HG02759 (cell line): ENCODE measurements around the gene TXNDC5.

Experiments used
- ATAC-seq: cut with Tn5 transposase; IDR thresholded peaks from one replicate; pipeline ENCODE4 v1.9.1; 2021; ENCODE audit warnings: mild to moderate bottlenecking, moderate library complexity; ENCODE audit not compliant: unreplicated experiment

TXNDC5 gene

DNA sequence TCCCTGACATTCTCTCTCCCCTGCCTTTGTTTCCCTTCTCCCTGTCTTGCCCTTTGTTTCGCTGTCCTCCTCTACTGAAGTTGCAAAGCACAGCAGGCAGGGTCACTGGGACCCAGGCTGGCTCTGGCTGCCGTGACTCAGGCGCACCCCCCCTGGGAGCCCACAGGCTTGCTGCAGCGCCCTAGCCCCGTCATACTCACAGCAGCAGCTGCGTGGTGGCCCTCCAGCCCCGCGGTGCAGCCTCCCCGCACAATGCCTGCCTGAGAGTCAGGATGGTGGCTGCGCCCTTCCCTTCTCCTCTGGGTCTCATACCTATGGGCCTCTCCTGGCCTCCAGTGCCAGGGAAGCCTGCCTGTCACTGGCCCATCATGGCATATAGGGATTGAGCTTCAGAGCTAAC is 41.7 kb downstream of the TXNDC5 start:
- no peak for ATAC-seq

DNA sequence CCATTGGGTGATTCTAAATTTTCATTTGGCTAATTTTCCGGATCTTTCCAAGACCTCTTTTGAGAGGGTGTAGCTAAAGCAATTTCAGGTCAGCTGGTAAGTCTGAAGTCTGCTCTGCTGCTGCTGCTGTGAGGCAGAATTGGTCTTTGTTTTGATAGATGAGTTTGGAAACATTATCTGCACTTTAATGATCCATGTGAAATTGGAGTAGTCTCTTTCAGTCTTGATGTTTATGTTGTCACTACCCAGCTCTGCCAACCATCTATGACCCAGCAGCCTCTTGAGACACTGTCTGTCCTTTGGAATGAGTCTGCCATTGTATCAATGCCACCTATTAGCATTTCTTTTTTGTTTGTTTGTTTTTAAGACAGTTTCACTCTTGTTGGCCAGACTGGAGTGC is 44.1 kb downstream of the TXNDC5 start:
- ATAC-seq = no peak

DNA sequence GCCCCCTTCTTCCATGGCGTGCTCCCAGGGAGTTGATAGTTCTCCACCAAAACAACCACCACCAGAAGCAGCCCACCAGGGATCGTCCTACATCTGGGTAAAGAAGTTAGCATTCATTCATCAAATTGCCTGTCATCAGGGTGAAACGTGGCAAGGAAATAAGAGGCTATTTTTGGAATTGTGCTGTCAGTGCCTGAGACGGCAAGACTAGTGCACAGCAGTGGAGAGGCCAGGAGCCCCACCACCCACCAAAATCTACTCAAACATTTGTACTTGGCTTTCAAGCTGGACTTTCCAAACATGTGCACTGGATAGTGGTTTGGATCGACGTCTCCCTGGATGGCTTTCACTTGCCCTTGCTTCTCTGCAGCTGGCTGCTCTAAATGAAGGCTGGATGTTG is 44.8 kb downstream of the TXNDC5 start:
- ATAC-seq = no peak

DNA sequence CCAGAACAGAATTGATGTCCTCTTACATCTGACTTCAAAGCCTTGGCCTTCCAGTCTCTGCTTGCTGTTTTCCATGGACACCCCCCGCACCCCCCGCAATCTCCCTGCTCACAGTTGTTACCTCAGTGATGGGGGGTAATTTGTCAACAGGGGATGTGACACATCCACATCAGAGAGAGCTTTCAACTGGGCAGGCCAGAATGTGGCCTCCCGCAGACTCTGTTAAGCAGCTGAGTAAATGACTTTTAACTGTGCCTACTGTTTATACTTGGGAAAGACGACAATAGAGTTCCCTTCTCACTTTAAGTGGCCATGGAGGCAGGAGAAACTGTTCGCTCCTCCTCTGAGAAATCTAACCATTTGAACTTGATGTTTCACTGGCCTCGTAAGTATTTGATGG is 51.0 kb downstream of the TXNDC5 start:
- no peak for ATAC-seq

DNA sequence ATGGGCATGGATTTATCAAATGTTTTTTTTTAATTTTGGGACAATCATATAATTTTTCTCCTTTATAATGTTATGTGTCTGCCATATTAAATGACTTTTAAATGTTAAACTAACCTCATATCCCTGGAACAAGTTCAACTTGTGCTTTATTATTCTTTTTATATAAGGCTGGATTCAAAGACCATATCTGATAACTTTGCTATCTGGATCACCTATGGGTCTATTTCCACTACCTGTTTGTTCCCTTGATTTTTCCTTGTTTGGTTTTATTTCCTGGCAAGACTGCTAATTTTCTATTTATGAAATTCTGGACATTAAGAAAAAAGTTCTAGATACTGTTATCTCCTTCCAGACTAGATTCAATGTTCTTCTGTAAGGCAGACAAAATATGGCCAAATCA is 58.8 kb downstream of the TXNDC5 start:
- no peak for ATAC-seq

DNA sequence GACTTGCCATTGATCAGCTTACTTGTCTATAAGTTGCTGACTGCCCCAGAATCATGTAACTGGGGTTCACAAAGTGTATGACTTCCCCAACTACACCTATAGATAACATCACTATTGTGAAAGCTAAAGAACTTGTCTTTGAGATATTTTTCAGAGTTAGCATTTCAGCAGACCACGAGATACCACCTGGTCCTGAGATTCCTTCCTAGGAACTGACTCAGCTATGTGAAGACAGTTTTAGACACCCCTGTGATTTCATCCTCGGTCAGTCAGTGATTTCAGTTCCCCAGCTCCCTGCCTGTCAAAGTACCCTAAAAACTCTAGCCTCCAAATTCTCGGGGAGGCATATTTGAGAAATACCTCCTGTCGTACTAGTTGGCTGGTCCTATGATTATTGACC is 62.4 kb downstream of the TXNDC5 start:
- ATAC-seq = no peak

DNA sequence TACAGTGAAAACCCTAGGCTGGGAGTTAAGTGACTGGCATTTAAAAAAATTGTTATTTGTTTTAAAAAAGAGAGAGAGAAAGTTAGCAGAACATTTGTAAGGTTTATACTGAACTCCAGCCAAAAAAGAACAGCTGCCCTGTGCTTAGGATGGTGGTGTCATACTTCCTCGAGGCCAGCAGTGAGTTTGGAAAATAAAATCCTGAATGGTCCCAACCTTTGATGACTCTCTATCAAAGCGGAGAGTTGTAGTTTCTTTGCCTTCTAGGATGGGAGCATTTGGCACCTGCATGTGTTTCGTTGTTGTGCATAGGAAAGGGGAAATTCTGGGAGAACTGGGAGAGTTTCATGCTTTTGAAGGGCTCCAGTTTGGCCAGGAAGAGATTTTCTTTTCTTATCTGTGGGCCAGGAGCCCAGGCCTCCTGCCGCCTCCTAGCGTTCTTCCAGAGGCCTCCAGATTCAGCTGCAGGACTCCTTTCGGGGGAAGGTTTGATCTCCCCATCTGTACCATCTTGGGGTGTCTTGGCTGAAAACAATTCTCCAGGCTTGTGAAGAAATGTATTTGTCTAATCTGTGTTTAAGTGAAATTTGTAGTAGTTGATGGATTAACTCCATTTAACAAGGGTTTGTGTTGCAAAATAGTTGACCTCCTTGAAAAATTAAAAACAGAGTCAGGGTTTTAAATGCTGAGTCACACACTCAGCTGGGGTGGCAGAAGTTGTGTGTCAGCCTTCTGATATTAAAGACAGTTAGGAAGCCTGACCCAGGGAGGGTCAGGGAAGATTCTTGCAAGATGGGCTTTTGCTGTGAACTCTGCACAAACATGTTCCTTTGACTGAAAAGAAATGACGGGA is 63.4 kb downstream of the TXNDC5 start:
- ATAC-seq = no peak

DNA sequence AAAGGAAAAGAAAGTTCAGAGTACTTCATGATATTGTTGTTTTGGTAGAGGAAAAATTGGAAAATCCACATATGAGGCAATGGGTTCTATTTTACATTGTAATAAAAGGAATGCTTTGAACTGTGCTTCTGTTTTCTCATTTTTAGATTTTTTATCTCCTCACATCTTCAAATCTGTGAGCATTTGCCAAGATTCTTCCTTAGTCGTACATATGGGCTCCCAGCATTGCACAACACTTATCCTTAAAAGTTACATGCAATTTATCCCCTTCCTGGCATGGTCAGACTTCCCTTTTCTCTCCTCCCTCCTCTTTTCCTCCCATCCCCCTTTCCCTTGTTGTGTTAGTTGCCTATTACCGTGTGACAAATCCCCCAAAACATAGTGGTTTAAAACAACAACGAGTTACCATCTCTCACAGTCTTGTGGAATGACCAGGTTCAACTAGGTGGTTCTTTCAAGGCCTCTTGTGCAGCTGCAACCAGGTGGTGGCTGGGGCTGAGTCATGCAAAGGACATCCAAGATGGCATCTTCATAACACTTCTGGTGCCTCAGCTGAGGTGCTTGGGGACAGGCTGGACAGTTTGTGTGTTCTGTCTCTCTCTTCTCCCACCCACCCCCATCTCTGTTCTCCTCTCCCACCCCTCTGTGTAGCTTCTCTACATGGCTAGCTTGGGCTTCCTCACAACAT is 68.7 kb downstream of the TXNDC5 start:
- no peak for ATAC-seq

DNA sequence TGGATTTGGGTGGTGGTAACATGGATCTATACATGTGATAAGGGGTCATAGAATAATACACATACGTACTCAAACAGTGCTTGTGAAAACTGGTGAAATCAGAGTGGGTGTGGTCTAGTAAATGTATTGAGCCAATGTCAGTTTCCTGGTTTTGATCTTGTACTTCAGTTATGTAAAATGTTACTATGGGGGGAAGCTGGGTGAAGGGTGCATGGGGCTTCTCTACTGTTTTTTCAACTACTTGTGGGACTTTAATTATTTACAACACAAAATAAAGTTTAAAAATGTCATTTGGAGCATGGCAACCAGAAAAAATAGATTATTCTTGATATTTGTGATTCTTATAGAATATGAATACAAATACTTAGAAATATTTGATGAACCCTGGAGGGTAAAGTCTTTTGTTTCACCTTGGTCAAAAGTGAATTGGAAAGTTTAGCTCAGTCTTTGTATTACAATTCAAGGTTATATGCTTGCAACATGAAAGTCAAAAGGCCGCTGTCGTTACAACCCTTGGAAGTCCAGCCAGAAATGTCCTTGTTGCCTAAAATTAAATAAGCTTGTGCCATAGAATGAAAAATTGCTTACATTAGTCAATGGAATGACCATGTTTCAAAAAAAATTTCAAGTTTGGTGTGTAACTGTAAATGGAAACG is 74.1 kb downstream of the TXNDC5 start:
- no peak for ATAC-seq

DNA sequence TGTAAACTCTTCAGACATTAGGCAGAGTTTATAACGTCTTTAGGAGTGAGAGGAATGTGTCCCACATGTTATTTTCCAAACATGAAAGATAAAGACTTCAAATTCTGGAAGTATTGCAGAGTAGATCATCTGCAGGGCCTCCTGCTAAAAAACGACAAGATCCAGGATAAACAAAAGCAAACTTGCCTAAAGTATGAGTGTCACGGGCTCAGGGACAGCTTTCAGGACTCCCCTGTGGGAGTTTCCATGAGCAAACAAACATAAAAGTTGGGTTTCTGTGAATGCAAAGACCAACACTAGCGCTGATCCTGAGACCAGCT is 76.9 kb downstream of the TXNDC5 start:
- ATAC-seq = no peak

DNA sequence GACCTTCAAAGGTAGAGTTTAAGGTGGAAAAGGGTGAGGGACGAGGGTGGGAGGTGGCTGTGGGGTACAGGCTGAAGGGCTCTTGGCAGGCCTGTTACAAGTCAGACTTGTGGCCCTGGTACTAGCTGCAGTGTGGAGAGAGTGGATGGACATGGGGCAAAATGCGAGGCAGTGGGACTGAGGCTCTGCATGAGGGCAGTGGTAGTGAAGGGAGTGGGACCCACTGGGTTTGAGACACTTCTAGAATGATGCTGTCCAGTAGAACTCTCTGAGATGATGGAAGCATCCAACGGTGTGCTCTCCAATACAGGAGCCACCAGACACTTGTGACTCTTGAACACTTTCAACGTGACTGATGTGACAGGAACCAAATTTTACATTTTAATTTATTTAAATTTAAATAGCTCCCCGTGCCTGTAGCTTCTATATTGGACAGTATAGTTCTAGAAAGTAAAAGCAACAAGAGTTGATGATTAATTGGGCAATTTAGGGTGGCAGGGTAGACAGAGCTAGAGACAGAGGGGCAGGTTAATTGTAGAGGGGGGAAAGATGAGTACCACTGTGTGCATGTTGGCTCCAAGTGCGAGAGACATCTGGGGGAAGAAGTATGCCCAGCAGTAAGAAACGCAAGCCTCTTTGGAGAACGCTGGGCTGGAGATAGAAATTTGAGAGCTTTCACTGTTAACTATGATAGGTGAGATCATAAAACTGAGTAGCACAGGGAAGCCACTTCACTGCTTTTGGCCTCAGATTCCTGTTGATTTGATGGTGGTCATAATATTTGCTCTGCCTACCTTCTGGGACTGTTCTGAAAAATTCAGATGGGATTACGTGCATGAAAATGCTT is 77.5 kb downstream of the TXNDC5 start:
- ATAC-seq = no peak
